C4-2B (cell line): ENCODE results near the gene PARP15.

Source experiments
- H3K27ac ChIP-seq: fragments of 450-650 bp; 2 replicates; pipeline ENCODE4 v1.5.1; 2017
- ZFX ChIP-seq: fragments of 450-650 bp; IDR thresholded peaks from 2 replicates; pipeline ENCODE4 v1.6.1; 2017
- TF ChIP-seq, protein P1 (sequence below): fragments of 450-650 bp; conservative IDR thresholded peaks from 2 replicates; pipeline ENCODE4 v1.5.1; 2017; ENCODE audit warnings: mild to moderate bottlenecking

The PARP15 gene

DNA sequence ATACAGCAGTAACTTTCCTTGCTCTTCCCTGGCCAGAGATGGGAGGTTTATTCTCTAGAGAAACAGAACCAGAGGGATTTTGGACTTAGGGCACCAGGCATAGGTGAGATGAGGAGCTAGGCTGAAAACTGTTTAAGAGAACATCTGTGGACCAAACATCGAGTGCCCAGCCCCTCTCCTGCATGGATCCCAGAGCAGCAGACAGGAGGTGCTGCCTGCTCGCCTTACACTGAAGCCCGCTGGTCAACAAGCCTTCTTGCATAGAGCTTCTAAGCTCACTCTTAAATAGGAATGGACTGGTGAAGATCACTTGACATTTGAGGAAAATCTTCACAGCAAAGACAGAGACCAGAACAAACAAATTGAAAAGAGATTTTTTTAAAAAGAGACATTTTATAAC, 41.2 kb downstream of the PARP15 start:
- no peak overlapping the region for H3K27ac ChIP-seq
- TF ChIP-seq, protein P1, sequence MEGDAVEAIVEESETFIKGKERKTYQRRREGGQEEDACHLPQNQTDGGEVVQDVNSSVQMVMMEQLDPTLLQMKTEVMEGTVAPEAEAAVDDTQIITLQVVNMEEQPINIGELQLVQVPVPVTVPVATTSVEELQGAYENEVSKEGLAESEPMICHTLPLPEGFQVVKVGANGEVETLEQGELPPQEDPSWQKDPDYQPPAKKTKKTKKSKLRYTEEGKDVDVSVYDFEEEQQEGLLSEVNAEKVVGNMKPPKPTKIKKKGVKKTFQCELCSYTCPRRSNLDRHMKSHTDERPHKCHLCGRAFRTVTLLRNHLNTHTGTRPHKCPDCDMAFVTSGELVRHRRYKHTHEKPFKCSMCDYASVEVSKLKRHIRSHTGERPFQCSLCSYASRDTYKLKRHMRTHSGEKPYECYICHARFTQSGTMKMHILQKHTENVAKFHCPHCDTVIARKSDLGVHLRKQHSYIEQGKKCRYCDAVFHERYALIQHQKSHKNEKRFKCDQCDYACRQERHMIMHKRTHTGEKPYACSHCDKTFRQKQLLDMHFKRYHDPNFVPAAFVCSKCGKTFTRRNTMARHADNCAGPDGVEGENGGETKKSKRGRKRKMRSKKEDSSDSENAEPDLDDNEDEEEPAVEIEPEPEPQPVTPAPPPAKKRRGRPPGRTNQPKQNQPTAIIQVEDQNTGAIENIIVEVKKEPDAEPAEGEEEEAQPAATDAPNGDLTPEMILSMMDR, result no peak
- TF ChIP-seq ZFX, result no peak

DNA sequence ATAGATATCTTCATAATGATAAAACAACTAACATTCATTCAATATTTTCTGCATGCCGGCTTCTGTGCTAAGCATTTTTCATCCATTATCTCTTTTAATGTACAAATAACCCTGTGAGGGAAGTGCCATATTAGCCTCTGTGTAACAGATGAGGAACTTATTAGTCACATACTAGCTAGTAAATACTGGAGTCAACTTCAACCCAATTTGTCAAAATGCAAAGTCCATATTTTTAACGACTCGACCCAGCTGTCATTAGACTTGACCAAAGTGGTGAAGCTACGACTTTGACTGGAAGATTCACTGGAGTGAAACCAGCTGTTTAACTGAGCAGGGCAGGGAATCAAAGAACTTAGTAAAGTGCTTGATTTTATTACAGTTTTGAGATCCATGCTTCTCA, 41.6 kb downstream of the PARP15 start:
- TF ChIP-seq, protein P1, result no peak
- no peak for TF ChIP-seq ZFX
- H3K27ac ChIP-seq, result no peak overlapping the region

DNA sequence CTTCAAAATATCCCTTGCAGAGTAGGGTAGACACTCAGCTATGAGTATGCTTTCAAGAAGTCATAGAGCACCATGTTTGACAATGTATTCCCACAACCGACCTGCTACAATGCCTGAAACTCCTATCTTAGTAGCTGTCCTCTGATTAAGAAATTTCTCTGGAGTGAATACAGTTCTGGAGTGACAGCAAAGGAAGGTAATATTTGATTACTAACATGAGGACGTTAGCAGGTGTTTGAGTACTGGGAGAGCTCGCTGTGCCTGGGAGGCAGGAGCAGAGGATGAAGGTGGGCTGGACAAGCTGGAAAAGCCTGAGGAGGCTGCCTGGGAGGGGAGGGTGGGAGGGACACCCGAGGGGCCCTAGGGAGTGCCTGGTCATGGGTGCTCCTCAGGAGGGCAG, 42.9 kb downstream of the PARP15 start:
- TF ChIP-seq, protein P1, result no peak
- TF ChIP-seq ZFX, result no peak
- H3K27ac ChIP-seq, result no peak overlapping the region

DNA sequence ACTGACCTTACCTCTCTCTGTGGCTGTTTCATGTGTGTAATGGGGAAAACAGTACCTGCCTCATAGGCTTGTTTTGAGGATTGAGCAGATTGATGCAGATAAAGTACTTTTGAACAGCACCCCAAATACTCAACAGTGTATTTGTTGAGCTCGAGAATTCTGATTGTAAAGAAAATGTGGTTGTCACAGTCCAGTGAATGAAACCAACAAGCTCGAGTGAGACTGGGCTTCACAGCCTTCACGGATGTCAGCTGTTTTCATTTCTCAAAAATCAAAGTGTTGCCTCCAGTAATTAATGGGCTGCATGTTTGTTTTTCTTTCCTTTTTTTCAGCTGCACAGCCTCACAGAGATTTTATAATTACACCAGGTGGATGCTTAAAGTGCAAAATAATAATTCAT, 43.7 kb downstream of the PARP15 start:
- TF ChIP-seq, protein P1, result no peak
- no peak for TF ChIP-seq ZFX
- H3K27ac ChIP-seq, result no peak overlapping the region

DNA sequence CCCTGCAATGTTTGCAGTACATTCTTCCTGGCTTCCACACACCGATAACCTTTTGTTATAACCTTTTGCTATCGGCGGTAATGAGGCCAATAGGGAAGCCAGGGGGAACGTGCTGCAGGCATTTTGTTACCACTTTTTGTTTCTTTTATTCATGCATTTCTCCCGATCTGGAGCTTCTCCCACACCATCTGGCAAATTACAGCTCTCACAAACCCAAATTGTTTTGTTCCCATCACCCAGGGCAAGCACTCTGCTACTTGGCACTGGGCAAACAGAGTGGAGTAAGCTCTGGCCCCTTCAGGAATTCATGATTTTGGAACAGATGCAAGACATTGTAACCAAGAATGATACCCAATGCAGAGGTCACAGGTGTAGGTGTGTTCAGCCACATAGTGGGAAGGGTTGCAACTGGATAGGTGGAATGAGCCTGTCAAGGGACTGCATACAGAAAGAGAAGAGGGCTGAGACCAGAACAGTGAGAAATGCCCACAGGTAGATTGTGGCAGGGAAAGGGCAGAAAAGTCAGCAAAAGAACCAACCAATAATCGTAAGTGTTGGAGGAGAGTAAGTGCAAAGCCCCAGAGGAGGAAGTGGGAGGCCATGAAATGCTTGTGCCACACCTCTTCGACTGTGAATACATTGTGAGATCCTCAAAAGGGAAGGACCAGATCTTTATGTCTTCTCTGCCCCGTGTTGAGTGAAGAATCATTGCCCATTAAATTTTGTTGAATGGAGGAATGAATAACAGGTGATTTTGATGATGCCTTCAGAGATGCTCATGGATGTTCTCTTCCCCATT, 45.8 kb downstream of the PARP15 start:
- no peak overlapping the region for H3K27ac ChIP-seq
- no peak for TF ChIP-seq ZFX
- TF ChIP-seq, protein P1, result no peak

DNA sequence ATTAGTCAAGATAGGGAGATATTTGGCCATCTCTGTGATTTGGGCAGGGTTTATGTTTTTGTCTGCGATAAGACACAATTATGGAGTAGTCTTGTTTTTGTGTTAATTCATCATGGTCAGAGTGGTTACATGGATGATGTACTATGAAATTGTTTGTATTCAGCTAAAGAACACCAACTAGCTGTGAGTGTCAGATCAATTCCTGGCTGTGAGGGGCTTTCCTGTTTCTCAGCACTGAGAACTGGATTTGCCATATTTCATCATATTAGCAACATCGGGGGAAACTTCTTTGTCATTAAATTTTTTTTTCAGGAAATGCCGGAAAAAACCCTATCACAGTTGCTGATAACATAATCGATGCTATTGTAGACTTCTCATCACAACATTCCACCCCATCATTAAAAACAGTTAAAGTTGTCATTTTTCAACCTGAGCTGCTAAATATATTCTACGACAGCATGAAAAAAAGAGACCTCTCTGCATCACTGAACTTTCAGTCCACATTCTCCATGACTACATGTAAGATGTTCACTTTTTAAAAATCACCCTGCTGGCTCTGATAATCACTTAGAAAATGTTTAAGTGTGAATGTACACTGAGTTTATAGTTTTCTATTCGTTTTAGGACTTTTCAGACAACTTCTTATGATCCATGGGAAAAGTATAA, 49.2 kb downstream of the PARP15 start:
- TF ChIP-seq, protein P1, result no peak
- no peak for TF ChIP-seq ZFX
- no peak overlapping the region for H3K27ac ChIP-seq

DNA sequence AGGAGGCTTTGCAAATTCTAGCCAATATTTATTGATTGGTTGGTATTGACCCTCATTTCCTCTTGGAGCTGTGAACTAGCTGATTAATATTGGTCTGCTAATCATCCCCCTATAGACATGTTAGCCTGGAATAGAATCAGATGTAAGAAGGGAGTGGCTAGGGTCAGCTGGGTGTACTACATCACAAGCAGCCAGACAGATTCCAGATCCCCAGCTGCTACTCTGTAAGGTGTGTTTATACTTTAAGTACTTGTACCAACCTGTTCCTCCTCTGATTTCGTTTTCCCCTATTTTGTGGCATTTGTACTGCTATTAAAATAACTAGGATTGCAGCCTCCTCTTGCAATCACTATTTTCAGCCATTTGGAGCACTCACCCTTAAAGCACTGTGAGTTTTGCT, 49.9 kb downstream of the PARP15 start:
- TF ChIP-seq ZFX, result no peak
- TF ChIP-seq, protein P1, result no peak
- no peak overlapping the region for H3K27ac ChIP-seq
